ENCODE data around the gene LRRC53. TPM values are rescaled to one million over a fixed set of nuclear protein-coding genes. Genes with fewer than 3 reads are reported as not detected.

The LRRC53 gene
- total and polyA plus RNA-seq, 4 donors: not detected

DNA sequence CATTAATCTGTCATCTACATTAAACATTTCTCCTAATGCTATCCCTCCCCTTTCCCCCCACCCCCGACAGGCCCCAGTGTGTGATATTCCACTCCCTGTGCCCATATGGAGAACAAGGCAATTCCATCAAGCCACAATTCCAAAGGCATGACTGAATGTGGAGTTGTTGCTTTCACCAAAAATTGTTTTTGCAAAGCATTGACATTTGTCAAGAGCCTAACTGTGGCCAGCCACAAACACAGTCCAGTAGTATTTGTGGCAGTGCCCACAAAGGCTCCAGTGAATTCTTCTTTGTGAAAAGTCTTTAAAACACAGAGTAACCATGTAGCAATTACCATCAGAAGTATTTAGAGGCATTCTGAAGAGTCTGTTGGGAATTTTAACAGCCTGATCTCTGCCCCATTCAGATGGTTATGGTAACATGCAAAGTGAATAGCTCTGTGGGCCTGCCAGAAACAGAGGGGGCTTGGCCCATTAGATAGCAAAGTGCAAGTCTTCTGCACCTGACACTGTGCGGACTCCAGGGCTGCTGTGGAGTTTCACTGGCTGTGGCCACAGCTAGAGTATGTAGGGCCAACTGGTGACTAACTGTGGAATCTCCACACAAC, 11.6 kb upstream of the LRRC53 start:
- Histone ChIP-seq H3K27ac (ENCODE audit: low read depth in 1 of 2, low read length in 2 of 2) (no peak overlapping the region), H3K36me3 (ENCODE audit: control insufficient read depth in 1 of 2, insufficient read depth in 2 of 2, low read length in 1 of 2) (no peaks in the 10 kb centered on the region), H3K4me3 (ENCODE audit: low read length in 2 of 2) (no peak overlapping the region), H3K27me3 (ENCODE audit: control insufficient read depth in 1 of 2, insufficient read depth in 2 of 2, low read length in 1 of 2) (peaks cover 2 to 4% of the 10 kb centered on the region in 2 donors), H3K9me3 (ENCODE audit: control insufficient read depth, low read length) (no peaks in the 10 kb centered on the region), H3K4me1 (ENCODE audit: control insufficient read depth in 1 of 2, insufficient read depth in 2 of 2, low read length in 2 of 2) (no peaks in the 10 kb centered on the region)
- DNase-seq (no peak), ATAC-seq (ENCODE audit: low FRiP score) (no peak)
- WGBS, 2 donors: 66 to 68% methylated on average over 2 of the region's 2 CpGs
- intact Hi-C loops (cut with DNase I): no loop called here

DNA sequence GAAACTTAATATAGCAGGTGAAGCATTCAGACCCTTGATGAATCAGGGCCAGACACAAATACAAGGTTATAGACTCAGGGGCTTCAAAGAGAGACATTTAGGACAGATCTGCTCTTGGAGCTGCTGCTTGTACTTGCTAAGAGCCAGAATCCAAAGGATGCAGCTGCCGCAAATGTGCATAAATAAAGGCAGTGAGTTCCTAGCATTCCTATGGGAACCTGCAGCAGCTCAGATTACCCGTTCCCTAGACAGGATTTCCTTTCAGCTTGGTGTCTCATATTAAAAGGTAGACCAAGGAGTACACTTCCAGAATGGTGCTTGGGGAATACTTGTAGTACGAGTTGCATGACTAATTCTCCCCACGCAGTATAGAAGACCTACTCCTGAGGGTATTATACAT, 9.7 kb upstream of the LRRC53 start:
- Histone ChIP-seq H3K27ac (ENCODE audit: low read depth in 1 of 2, low read length in 2 of 2) (no peak overlapping the region), H3K9me3 (ENCODE audit: control insufficient read depth, low read length) (no peaks in the 10 kb centered on the region), H3K36me3 (ENCODE audit: control insufficient read depth in 1 of 2, insufficient read depth in 2 of 2, low read length in 1 of 2) (no peaks in the 10 kb centered on the region), H3K27me3 (ENCODE audit: control insufficient read depth in 1 of 2, insufficient read depth in 2 of 2, low read length in 1 of 2) (peaks cover 2 to 4% of the 10 kb centered on the region in 2 donors), H3K4me3 (ENCODE audit: low read length in 2 of 2) (no peak overlapping the region), H3K4me1 (ENCODE audit: control insufficient read depth in 1 of 2, insufficient read depth in 2 of 2, low read length in 2 of 2) (no peaks in the 10 kb centered on the region)
- DNase-seq (no peak), ATAC-seq (ENCODE audit: low FRiP score) (no peak)
- 9 to 10% methylated on average over 4 of the region's 4 CpGs for WGBS, 2 donors
- intact Hi-C loops (cut with DNase I): no loop called here

DNA sequence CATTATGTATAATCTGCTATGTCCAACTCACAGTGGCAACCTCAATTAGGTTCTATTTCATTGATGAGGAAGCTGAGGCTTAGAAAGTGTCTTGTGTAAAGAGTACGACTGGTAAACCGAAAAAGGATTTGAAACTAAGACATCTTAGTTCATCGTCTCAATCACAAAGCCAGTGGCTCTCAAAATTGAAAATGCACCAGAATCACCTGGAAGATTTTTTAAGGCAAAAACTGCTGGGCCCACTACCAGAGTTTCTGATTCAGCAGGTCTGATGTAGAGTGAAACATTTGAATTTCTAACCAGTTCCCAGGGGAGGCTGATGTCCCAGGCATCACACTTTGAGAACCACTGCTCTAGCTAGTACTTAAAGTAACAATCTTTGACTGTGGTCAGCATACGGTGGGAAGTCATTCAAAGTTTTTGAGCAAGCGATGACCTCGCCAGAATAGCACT, 5.2 kb upstream of the LRRC53 start:
- no peaks in the 10 kb centered on the region for H3K9me3 ChIP-seq (ENCODE audit: control insufficient read depth, low read length)
- no peak for DNase-seq
- H3K4me1 ChIP-seq (ENCODE audit: control insufficient read depth in 1 of 2, insufficient read depth in 2 of 2, low read length in 2 of 2): no peaks in the 10 kb centered on the region
- no peak overlapping the region for H3K27ac ChIP-seq (ENCODE audit: low read depth in 1 of 2, low read length in 2 of 2)
- WGBS, 2 donors: 81% methylated on average over 6 of the region's 6 CpGs
- peaks cover 0 to 4% of the 10 kb centered on the region in 2 donors for H3K27me3 ChIP-seq (ENCODE audit: control insufficient read depth in 1 of 2, insufficient read depth in 2 of 2, low read length in 1 of 2)
- no peaks in the 10 kb centered on the region for H3K36me3 ChIP-seq (ENCODE audit: control insufficient read depth in 1 of 2, insufficient read depth in 2 of 2, low read length in 1 of 2)
- H3K4me3 ChIP-seq (ENCODE audit: low read length in 2 of 2): no peak overlapping the region
- intact Hi-C loops (cut with DNase I): no loop called here
- ATAC-seq (ENCODE audit: low FRiP score): no peak

DNA sequence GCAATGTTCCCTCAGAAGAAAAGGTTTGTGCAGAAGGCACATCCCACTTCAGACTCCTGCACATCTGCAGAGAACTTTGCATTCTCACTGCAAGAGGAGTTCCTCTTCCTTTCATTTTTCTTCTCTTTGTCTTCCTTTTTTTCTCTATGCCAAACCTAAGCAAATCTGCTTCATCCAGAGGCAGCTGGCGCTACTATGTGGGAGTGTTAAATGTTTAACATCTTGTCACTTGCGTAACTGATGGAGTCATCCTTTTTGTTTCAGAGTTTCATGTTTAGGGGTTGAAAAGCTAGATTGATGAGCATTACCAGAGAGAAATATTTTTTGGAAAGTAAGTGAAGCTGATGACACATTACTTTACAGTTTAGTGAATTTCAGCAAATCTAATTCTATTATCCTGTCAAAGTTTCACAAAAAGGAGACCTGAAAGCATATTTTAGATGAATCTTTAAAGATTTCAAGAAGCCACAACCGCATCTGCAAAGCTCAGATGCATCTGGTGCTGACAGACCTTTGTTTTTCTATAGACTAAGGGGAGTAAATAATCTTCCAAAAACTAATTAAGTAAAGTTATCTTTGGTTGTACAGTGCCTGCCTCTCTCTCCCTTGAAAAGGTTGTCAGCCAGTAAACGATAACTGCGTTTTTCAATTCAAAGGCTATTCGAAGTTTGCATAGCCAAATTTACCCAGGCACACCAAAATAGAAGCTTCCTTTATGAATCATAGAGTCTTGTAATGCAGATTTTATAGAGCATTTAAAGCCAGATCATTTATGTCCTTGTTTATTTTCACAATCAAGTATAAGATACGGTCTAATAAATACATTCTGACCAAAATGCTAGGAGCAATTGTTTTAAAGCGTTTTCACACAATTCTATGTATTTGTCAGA, 1.2 kb upstream of the LRRC53 start:
- 45 to 55% methylated on average over 8 of the region's 8 CpGs for WGBS, 2 donors
- Histone ChIP-seq H3K36me3 (ENCODE audit: control insufficient read depth in 1 of 2, insufficient read depth in 2 of 2, low read length in 1 of 2) (no peaks in the 10 kb centered on the region), H3K27me3 (ENCODE audit: control insufficient read depth in 1 of 2, insufficient read depth in 2 of 2, low read length in 1 of 2) (no peaks in the 10 kb centered on the region), H3K4me3 (ENCODE audit: low read length in 2 of 2) (no peak overlapping the region), H3K9me3 (ENCODE audit: control insufficient read depth, low read length) (no peaks in the 10 kb centered on the region), H3K4me1 (ENCODE audit: control insufficient read depth in 1 of 2, insufficient read depth in 2 of 2, low read length in 2 of 2) (no peaks in the 10 kb centered on the region), H3K27ac (ENCODE audit: low read depth in 1 of 2, low read length in 2 of 2) (no peak overlapping the region)
- no peak for DNase-seq
- intact Hi-C loops (cut with DNase I): no loop called here
- no peak for ATAC-seq (ENCODE audit: low FRiP score)

DNA sequence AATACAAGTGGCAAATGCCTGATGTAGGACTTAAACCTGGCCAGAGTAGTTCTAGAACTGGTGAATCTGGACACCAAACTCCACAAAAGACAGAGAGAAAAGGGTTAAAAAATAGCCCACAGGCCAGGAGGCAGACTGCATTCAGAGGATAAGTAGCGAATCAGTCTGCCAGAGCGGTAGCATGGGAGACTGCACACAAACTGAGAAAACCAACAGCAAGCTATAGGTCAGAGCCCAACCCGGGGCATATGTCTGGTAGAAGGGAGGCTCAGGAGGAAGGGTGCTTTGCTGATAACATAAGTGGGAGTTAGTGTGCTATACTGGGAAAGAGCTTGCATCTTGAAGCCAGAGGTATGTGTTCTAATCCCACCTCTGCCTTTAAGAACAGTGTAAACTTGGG, 4.0 kb downstream of the LRRC53 start:
- ATAC-seq (ENCODE audit: low FRiP score) (no peak), DNase-seq (no peak)
- intact Hi-C loops (cut with DNase I): no loop called here
- 6 to 14% methylated on average over 3 of the region's 3 CpGs for WGBS, 2 donors
- H3K4me1 ChIP-seq (ENCODE audit: control insufficient read depth in 1 of 2, insufficient read depth in 2 of 2, low read length in 2 of 2): no peaks in the 10 kb centered on the region
- no peaks in the 10 kb centered on the region for H3K9me3 ChIP-seq (ENCODE audit: control insufficient read depth, low read length)
- no peaks in the 10 kb centered on the region for H3K27me3 ChIP-seq (ENCODE audit: control insufficient read depth in 1 of 2, insufficient read depth in 2 of 2, low read length in 1 of 2)
- H3K4me3 ChIP-seq (ENCODE audit: low read length in 2 of 2): no peak overlapping the region
- H3K36me3 ChIP-seq (ENCODE audit: control insufficient read depth in 1 of 2, insufficient read depth in 2 of 2, low read length in 1 of 2): no peaks in the 10 kb centered on the region
- no peak overlapping the region for H3K27ac ChIP-seq (ENCODE audit: low read depth in 1 of 2, low read length in 2 of 2)

DNA sequence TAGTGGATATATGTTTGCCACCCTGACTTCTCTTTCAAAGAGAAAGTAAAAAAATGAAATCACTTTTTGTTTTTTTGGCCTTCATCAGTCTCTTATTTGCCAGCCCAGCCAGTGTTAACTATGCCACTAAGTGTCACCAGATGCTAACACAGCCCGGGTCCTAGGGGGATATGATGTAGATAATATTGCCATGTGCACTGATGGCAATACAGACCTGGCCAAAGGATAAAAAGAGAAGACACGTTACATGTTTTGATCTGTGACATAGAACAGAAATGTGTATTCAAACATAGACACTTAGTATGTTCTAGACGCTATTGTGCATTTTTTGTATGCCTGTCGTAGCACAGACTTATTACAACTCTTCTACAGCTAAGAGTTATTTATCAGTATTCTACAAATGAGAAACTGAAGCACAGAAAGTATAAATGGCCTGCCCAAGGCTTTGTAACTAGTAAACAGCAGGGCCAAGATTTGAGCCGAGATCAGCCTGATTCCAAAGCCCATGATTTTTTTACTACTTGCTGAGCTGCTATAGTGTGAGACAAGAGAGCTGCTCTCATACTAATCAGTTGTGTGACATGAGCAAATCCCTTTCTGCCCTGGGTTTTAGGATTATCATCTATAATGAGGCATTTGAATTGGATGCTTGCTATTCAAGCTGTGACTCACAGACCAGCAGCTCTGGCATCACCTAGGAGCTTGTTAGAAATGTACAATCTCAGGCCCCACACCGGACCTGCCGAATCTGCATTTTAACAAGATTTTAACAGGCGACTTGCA, 6.3 kb downstream of the LRRC53 start:
- ATAC-seq (ENCODE audit: low FRiP score): no peak
- Histone ChIP-seq H3K4me1 (ENCODE audit: control insufficient read depth in 1 of 2, insufficient read depth in 2 of 2, low read length in 2 of 2) (no peaks in the 10 kb centered on the region), H3K4me3 (ENCODE audit: low read length in 2 of 2) (no peak overlapping the region), H3K36me3 (ENCODE audit: control insufficient read depth in 1 of 2, insufficient read depth in 2 of 2, low read length in 1 of 2) (no peaks in the 10 kb centered on the region), H3K27me3 (ENCODE audit: control insufficient read depth in 1 of 2, insufficient read depth in 2 of 2, low read length in 1 of 2) (no peaks in the 10 kb centered on the region), H3K27ac (ENCODE audit: low read depth in 1 of 2, low read length in 2 of 2) (no peak overlapping the region), H3K9me3 (ENCODE audit: control insufficient read depth, low read length) (peaks cover 3% of the 10 kb centered on the region)
- intact Hi-C loops (cut with DNase I): no loop called here
- WGBS, 2 donors: 62 to 63% methylated on average over 8 of the region's 8 CpGs
- no peak for DNase-seq

DNA sequence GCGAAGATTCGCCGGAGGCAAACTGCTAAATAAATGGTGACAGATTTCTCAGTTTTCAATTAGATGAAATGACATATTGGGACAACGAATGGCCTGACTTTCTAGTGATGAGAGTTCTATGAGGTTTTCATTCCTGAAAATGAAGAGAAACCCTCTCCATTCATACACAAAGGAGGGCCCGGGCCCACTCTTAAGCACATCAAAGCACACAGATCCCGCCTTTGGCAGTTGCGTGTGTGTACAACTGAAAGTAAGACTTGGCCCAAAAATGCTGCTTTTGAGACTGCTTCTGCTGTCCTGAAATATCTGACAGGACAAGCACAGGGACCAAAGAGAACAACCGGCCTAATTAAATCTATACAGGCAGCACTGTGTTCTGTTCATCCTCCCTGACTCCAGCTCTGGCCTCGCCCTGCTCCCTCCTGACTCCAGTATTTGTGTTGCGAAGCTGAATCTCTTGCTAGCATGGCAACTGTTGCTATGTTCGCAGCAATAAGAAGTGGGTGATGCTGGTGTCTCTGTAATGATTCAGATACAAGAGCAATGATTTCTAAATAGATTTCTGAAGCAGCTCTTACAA, 7.4 kb downstream of the LRRC53 start:
- peaks cover 3% of the 10 kb centered on the region for H3K9me3 ChIP-seq (ENCODE audit: control insufficient read depth, low read length)
- no peaks in the 10 kb centered on the region for H3K36me3 ChIP-seq (ENCODE audit: control insufficient read depth in 1 of 2, insufficient read depth in 2 of 2, low read length in 1 of 2)
- intact Hi-C loops (cut with DNase I): no loop called here
- H3K4me1 ChIP-seq (ENCODE audit: control insufficient read depth in 1 of 2, insufficient read depth in 2 of 2, low read length in 2 of 2): no peaks in the 10 kb centered on the region
- no peak overlapping the region for H3K27ac ChIP-seq (ENCODE audit: low read depth in 1 of 2, low read length in 2 of 2)
- DNase-seq (no peak), ATAC-seq (ENCODE audit: low FRiP score) (no peak)
- H3K4me3 ChIP-seq (ENCODE audit: low read length in 2 of 2): no peak overlapping the region
- H3K27me3 ChIP-seq (ENCODE audit: control insufficient read depth in 1 of 2, insufficient read depth in 2 of 2, low read length in 1 of 2): no peaks in the 10 kb centered on the region
- WGBS, 2 donors: 70 to 74% methylated on average over 11 of the region's 11 CpGs

DNA sequence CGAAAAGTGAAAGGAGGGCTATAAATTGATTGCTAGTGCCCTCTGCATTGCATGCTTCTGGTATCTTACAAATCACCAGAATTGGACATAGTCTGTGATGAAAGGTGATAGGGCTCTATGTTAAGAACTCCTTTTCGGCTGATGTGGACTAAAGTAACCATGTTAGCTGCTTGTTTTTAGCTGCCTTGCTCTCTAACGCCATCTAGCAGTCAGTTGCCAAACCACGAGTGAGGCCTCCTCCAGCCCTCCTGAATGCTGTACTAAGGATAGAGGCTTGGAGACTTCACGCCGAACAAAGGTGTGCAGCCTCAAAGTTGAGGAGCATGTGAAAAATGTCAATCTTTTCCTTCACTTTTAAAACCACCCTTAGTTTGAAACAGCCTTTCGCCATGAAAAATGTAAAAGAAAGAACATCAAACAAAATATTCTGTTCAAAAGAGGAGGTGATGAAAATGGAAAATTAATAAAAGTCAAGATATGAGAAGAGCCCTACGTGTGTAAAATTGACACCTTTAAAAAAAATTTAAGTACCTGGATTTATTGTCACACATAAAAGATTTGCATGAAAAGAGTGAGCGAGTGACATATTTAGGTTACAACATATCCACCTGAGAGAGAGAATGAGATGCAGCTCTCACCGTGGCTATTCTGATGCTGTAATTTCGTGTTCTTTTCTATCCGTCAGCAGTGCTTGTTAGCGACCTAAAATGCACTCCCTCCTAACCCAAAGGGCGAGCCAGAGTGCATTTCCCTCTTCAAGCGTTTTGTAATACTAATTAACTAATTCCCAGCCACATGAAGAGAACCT, 8.1 kb downstream of the LRRC53 start:
- Histone ChIP-seq H3K27ac (ENCODE audit: low read depth in 1 of 2, low read length in 2 of 2) (no peak overlapping the region), H3K27me3 (ENCODE audit: control insufficient read depth in 1 of 2, insufficient read depth in 2 of 2, low read length in 1 of 2) (no peaks in the 10 kb centered on the region), H3K9me3 (ENCODE audit: control insufficient read depth, low read length) (peaks cover 3% of the 10 kb centered on the region), H3K4me3 (ENCODE audit: low read length in 2 of 2) (no peak overlapping the region), H3K36me3 (ENCODE audit: control insufficient read depth in 1 of 2, insufficient read depth in 2 of 2, low read length in 1 of 2) (no peaks in the 10 kb centered on the region), H3K4me1 (ENCODE audit: control insufficient read depth in 1 of 2, insufficient read depth in 2 of 2, low read length in 2 of 2) (no peaks in the 10 kb centered on the region)
- no peak for DNase-seq
- intact Hi-C loops (cut with DNase I): no loop called here
- ATAC-seq (ENCODE audit: low FRiP score): no peak
- 38 to 41% methylated on average over 15 of the region's 15 CpGs for WGBS, 2 donors
